KMS-11 (cell line): Measurements from ENCODE around the gene IQCF2.
"Not testable (repeated sequence)": the region's sequence is repeated elsewhere in the genome, so short reads cannot be mapped to it uniquely, and the experiment has no call there.

Source experiments
- H2AFZ ChIP-seq: fragments of 200-600 bp; sonication (generic); 2 replicates; pipeline ENCODE4 v1.6.1; 2016; ENCODE audit warnings: antibody characterized with exemption, mixed run types, low read depth
- H3K27ac ChIP-seq: fragments of 200-600 bp; sonication (generic); 2 replicates; pipeline ENCODE4 v1.6.1; 2016; ENCODE audit warnings: mild to moderate bottlenecking, mixed run types
- H3K27me3 ChIP-seq: fragments of 200-600 bp; sonication (generic); 2 replicates; pipeline ENCODE4 v1.6.1; 2017; ENCODE audit warnings: mild to moderate bottlenecking, low read depth, mixed run types, moderate library complexity; ENCODE audit not compliant: insufficient read depth
- H3K36me3 ChIP-seq: fragments of 200-600 bp; sonication (generic); 2 replicates; pipeline ENCODE4 v1.6.1; 2017; ENCODE audit warnings: mild to moderate bottlenecking, mixed run types; ENCODE audit not compliant: insufficient read depth
- H3K4me1 ChIP-seq: fragments of 200-600 bp; sonication (generic); 2 replicates; pipeline ENCODE4 v1.6.1; 2016; ENCODE audit warnings: mild to moderate bottlenecking, low read depth, mixed run types; ENCODE audit not compliant: poor library complexity, severe bottlenecking
- H3K4me2 ChIP-seq: fragments of 200-600 bp; sonication (generic); 2 replicates; pipeline ENCODE4 v1.7.0; 2016; ENCODE audit warnings: mild to moderate bottlenecking, mixed run types
- H3K4me3 ChIP-seq: fragments of 200-600 bp; sonication (generic); IDR thresholded peaks from 2 replicates; pipeline ENCODE4 v1.6.1; 2017; ENCODE audit warnings: low read depth, low read length, mixed read lengths; ENCODE audit not compliant: insufficient read depth
- H3K79me2 ChIP-seq: fragments of 200-600 bp; sonication (generic); 2 replicates; pipeline ENCODE4 v1.6.1; 2016; ENCODE audit warnings: low read depth, mixed run types; ENCODE audit not compliant: insufficient read depth
- H3K9ac ChIP-seq: fragments of 200-600 bp; sonication (generic); 2 replicates; pipeline ENCODE4 v1.6.1; 2016; ENCODE audit warnings: mild to moderate bottlenecking, mixed run types
- H4K20me1 ChIP-seq: fragments of 200-600 bp; sonication (generic); 2 replicates; pipeline ENCODE4 v1.6.1; 2016; ENCODE audit warnings: mild to moderate bottlenecking, mixed run types; ENCODE audit not compliant: insufficient read depth
- CTCF ChIP-seq: fragments of 200-600 bp; sonication (generic); conservative IDR thresholded peaks from 2 replicates; pipeline ENCODE4 v1.6.1; 2017; ENCODE audit warnings: low read depth, mild to moderate bottlenecking, antibody characterized with exemption, low read length, moderate library complexity, mixed read lengths

IQCF2 gene

GRCh38 chr3:51845129-51845528 is 16.3 kb upstream of the IQCF2 start:
- Histone ChIP-seq H3K36me3 (no peaks in the 10 kb centered on the region), H4K20me1 (no peaks in the 10 kb centered on the region), H3K4me3 (no peak overlapping the region), H3K79me2 (no peaks in the 10 kb centered on the region), H3K27ac (no peak overlapping the region), H2AFZ (no peak overlapping the region), H3K4me2 (no peak overlapping the region), H3K4me1 (no peaks in the 10 kb centered on the region), H3K9ac (no peak overlapping the region), H3K27me3 (no peaks in the 10 kb centered on the region)
- no peak for TF ChIP-seq CTCF

- not testable (repeated sequence) for H4K20me1 ChIP-seq, H3K9ac ChIP-seq, H3K4me1 ChIP-seq, H3K27ac ChIP-seq, H3K4me2 ChIP-seq, H2AFZ ChIP-seq, H3K27me3 ChIP-seq, H3K79me2 ChIP-seq, H3K4me3 ChIP-seq, H3K36me3 ChIP-seq
Measured at GRCh38 chr3:51855411-51855810, 6.0 kb upstream of the IQCF2 start.

- Histone ChIP-seq H3K4me3 (no peak overlapping the region), H3K36me3 (no peaks in the 10 kb centered on the region), H3K79me2 (no peaks in the 10 kb centered on the region), H3K4me2 (no peak overlapping the region), H4K20me1 (no peaks in the 10 kb centered on the region), H3K27me3 (no peaks in the 10 kb centered on the region), H2AFZ (no peak overlapping the region), H3K27ac (no peak overlapping the region), H3K9ac (no peak overlapping the region), H3K4me1 (no peaks in the 10 kb centered on the region)
- TF ChIP-seq CTCF: no peak
Measured at GRCh38 chr3:51862886-51863285, 1.5 kb downstream of the IQCF2 start.

- not testable (repeated sequence) for H3K27ac ChIP-seq, H3K36me3 ChIP-seq, H2AFZ ChIP-seq, H3K4me1 ChIP-seq, H3K27me3 ChIP-seq, H4K20me1 ChIP-seq, H3K4me3 ChIP-seq, H3K4me2 ChIP-seq, H3K79me2 ChIP-seq, H3K9ac ChIP-seq
Measured at GRCh38 chr3:51868896-51869295, 7.5 kb downstream of the IQCF2 start.

GRCh38 chr3:51869304-51869703 is 7.9 kb downstream of the IQCF2 start:
- Histone ChIP-seq H3K4me1 (no peaks in the 10 kb centered on the region), H3K36me3 (no peaks in the 10 kb centered on the region), H3K9ac (no peak overlapping the region), H2AFZ (no peak overlapping the region), H3K4me2 (no peak overlapping the region), H3K27ac (no peak overlapping the region), H3K27me3 (no peaks in the 10 kb centered on the region), H3K79me2 (no peaks in the 10 kb centered on the region), H4K20me1 (no peaks in the 10 kb centered on the region), H3K4me3 (no peak overlapping the region)
- no peak for TF ChIP-seq CTCF
